Lung microvascular endothelial cell (primary cell): ENCODE measurements around the gene UBE3B. TPM values are rescaled to one million over a fixed set of nuclear protein-coding genes. Genes with fewer than 3 reads are reported as not detected.
"Not testable (repeated sequence)": the region's sequence is repeated elsewhere in the genome, so short reads cannot be mapped to it uniquely, and the experiment has no call there.

ENCODE experiments used
- DNase-seq, 2 donors: peaks; one replicate each; pipeline versions ENCODE4 v3.0.0 to v3.0.0-alpha.2; 2010; ENCODE audit warnings: low read depth in 2 of 2
- total RNA-seq: library from RNA; depleted of rRNA; stranded (reverse); fragments of >200 nt; gene quantifications from 2 replicates; pipeline ENCODE4 v1.2.1, GENCODE V29; 2014

UBE3B gene
- total RNA-seq, 1 donor from 2014 or later: 28.0 TPM

- DNase-seq: no peak
Observed at GRCh38 chr12:109473006-109473405, 4.4 kb upstream of the UBE3B start.

GRCh38 chr12:109473526-109474270, 3.7 kb upstream of the UBE3B start:
- not testable (repeated sequence) for DNase-seq

GRCh38 chr12:109475121-109475520, 2.3 kb upstream of the UBE3B start:
- no peak for DNase-seq

- DNase-seq: peak in 1 of 2 donors; percentile 11
Observed at GRCh38 chr12:109475993-109476806, 1.2 kb upstream of the UBE3B start.

- no peak for DNase-seq
Observed at GRCh38 chr12:109476807-109477184, 638 bp upstream of the UBE3B start.

GRCh38 chr12:109477963-109478315, 505 bp downstream of the UBE3B start:
- DNase-seq: no peak

- DNase-seq: no peak
Observed at GRCh38 chr12:109479761-109480160, 2.3 kb downstream of the UBE3B start.

- DNase-seq: no peak
Observed at GRCh38 chr12:109480356-109480755, 2.9 kb downstream of the UBE3B start.

- DNase-seq: no peak
Observed at GRCh38 chr12:109481863-109482262, 4.4 kb downstream of the UBE3B start.

- no peak for DNase-seq
Observed at GRCh38 chr12:109482491-109482890, 5.1 kb downstream of the UBE3B start.

GRCh38 chr12:109482894-109483293, 5.5 kb downstream of the UBE3B start:
- DNase-seq: no peak

GRCh38 chr12:109483346-109483745, 5.9 kb downstream of the UBE3B start:
- no peak for DNase-seq

- DNase-seq: no peak
Observed at GRCh38 chr12:109485201-109485600, 7.8 kb downstream of the UBE3B start.

GRCh38 chr12:109487181-109488050, 10.0 kb downstream of the UBE3B start:
- DNase-seq: no peak

- DNase-seq: no peak
Observed at GRCh38 chr12:109488051-109488665, 10.7 kb downstream of the UBE3B start.

- no peak for DNase-seq
Observed at GRCh38 chr12:109489016-109489954, 11.9 kb downstream of the UBE3B start.

GRCh38 chr12:109489955-109490565, 12.6 kb downstream of the UBE3B start:
- no peak for DNase-seq

GRCh38 chr12:109491671-109492070, 14.2 kb downstream of the UBE3B start:
- DNase-seq: no peak

GRCh38 chr12:109492371-109492770, 14.9 kb downstream of the UBE3B start:
- DNase-seq: no peak

- DNase-seq: no peak
Observed at GRCh38 chr12:109493090-109493489, 15.7 kb downstream of the UBE3B start.
